Stimulated activated naive CD4-positive, alpha-beta T cell treated with Interleukin-2 at 50 U/mL for 16 hours (primary cell): ENCODE results near the gene ARRB1.

Experiments used
- DNase-seq: peaks from one replicate; lab custom pipeline; 2025; lab: John Stamatoyannopoulos, UW

Gene ARRB1

DNA sequence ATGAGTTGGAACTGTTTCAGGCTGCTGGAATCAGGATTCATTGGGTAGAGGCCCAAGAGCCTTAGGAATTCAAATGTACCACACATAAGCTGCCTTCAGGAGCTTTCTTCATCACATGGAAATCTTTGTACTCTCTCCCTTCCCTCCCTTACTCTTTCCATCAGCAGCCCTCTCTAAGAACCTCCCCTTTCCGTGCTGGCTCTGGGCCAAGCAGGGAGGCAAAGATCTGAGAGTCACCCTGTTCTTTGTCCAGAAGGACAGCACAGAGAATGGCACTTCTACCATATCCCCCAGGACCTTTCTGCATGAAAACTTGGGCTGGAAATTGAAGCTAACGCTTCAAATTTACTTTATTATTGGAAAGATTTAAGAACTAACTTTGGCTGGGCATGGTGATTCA, 131.6 kb downstream of the ARRB1 start:
- no peak for DNase-seq

DNA sequence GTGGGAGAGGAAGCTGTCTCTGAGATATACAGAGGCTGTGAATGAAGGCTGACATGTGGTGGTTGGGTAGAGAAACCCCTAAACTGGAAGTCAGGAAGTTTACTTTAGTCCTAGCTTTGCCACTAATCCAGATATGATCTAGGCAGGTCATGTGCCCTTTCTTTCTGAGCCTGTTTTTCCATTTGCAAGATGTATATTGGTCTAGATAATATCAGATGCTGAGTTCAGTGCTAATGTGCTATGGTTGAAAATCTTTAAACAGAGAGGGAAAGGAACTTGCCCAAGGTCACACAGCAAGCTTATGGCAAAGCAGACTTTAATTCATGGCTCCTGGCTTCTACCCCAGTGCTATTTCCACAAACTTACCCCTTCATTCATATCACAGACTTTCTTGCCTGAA, 136.6 kb downstream of the ARRB1 start:
- no peak for DNase-seq

DNA sequence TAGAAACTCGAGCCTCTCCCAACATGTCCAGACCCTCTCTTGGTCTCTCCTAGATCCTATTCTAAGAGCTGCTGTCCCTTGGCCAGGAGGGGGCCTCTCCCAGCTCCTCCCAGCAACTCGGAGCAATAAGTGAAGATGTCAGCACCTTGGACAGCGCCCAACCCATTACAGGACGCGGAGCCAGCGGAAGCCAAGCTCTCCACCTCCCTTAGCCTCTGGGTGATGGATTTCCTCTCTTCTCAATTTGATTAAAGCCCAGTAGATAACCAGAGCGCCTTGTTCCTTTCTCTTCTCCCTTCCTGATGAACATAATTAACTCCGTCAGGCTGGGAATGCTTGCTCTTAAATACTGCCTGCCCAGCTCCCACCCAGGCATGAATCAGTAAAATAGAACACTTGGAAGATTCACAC, 137.0 kb downstream of the ARRB1 start:
- peak; percentile 62 for DNase-seq
